Fibroblast of pulmonary artery (primary cell): Measurements from ENCODE around the gene SDK2.
A peak's percentile ranks its signal among the peaks of the same experiment; 100 is the strongest.

Experiments
- DNase-seq: peaks from one replicate; pipeline ENCODE4 v3.0.0-alpha.2; 2010; ENCODE audit warnings: low read depth
- H3K4me3 ChIP-seq: replicated peaks from 2 replicates; pipeline ENCODE4 v1.5.1; 2011; ENCODE audit warnings: low read depth, mild to moderate bottlenecking, control low read depth, low read length, moderate library complexity
- CTCF ChIP-seq: IDR thresholded peaks from 2 replicates; pipeline ENCODE4 v1.5.1; 2011; ENCODE audit warnings: mild to moderate bottlenecking, control low read depth, low read length, inconsistent platforms; ENCODE audit errors: missing control alignments

SDK2 gene

GRCh38 chr17:73446617-73447016 is 197.6 kb downstream of the SDK2 start:
- DNase-seq, result no peak
- TF ChIP-seq CTCF, result no peak
- H3K4me3 ChIP-seq, result no peak overlapping the region

GRCh38 chr17:73445466-73445865 is 198.8 kb downstream of the SDK2 start:
- DNase-seq, result no peak
- H3K4me3 ChIP-seq, result no peak overlapping the region
- no peak for TF ChIP-seq CTCF

DNA sequence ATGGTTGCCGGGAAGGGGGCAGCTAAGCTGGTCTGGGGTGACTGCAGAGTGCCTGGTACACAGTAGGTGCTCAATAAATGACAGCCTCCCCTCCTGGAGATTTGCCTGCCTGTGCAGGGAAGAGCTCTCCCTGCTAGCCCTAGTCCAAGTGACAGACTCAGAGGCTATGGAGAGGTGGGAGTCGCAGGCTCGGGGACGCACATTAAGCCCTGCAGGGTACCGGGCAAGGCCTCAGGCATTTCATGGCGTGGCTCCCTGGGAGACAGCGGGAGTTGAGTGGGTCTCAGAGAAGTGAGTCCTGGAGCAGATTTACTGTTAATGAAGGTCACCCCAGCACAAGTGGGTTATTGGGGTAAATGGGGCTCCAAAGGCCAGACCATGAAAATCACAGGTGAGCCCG is 200.2 kb downstream of the SDK2 start:
- no peak for DNase-seq

DNA sequence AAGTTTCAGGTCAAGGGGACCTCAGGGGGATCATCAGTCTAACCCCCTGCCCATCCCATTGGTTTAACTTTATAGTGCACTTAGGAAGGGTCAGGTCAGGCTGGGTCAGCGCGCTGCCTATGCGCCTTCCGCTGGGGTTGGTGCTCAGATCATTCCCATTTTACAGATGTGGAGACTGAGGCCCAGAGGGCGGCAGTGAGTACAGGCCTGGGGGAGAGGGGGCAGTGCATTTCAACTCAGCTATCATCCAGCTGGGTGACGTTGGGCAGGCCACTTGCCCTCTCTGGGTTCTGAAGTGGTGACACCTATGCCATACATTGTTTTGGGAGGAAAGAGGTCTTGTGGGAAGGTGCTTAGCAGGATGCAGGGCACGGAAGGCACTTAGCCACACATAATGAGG is 204.6 kb downstream of the SDK2 start:
- no peak overlapping the region for H3K4me3 ChIP-seq
- no peak for TF ChIP-seq CTCF
- DNase-seq, result no peak

More for the DNA sequence above, 200.2 kb downstream of the SDK2 start:
- no peak overlapping the region for H3K4me3 ChIP-seq
- no peak for TF ChIP-seq CTCF

DNA sequence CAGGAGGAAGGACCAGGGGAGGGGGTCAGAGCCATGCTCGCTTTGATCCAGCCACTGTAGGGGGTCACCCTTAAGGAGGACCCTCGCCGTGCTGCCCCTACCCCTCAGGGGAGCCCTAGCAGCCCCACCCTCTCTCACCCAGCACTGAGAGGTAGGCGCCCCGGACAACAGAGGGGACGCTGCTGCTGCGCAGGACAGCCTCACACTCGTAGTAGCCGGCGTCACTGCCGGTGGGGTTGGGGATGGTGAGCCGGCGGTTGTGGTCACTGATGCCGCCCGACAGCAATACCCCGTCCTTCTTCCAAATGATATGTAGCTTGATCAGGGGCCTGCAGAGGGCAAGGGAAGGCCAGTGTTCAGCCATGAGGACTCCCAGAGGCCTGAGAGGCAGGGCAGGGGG is 206.4 kb downstream of the SDK2 start:
- H3K4me3 ChIP-seq, result no peak overlapping the region
- no peak for DNase-seq
- TF ChIP-seq CTCF, result no peak

GRCh38 chr17:73436954-73437353 is 207.3 kb downstream of the SDK2 start:
- peak; percentile 30 for DNase-seq
- no peak overlapping the region for H3K4me3 ChIP-seq
- TF ChIP-seq CTCF, result no peak

GRCh38 chr17:73435412-73435811 is 208.8 kb downstream of the SDK2 start:
- H3K4me3 ChIP-seq, result no peak overlapping the region
- TF ChIP-seq CTCF, result no peak
- DNase-seq, result no peak
